Testis (tissue), 3 donors: Measurements from ENCODE around the gene TRIP12. TPM values are rescaled to one million over a fixed set of nuclear protein-coding genes. Genes with fewer than 3 reads are reported as not detected.
"Not testable (repeated sequence)": the region's sequence is repeated elsewhere in the genome, so short reads cannot be mapped to it uniquely, and the experiment has no call there.

Experiments
- DNase-seq: peaks from one replicate; pipeline ENCODE4 v3.0.0-alpha.2; 2019
- H3K27ac ChIP-seq, 2 donors: fragments of 200-600 bp; sonication (generic); one replicate each; pipeline ENCODE4 v1.5.1; 2019
- H3K27me3 ChIP-seq: fragments of 200-600 bp; sonication (generic); one replicate; pipeline ENCODE4 v1.5.1; 2019
- H3K36me3 ChIP-seq: fragments of 200-600 bp; sonication (generic); one replicate; pipeline ENCODE4 v1.5.1; 2017; ENCODE audit warnings: low read depth; ENCODE audit errors: missing control alignments
- H3K4me1 ChIP-seq: fragments of 200-600 bp; sonication (generic); one replicate; pipeline ENCODE4 v1.5.1; 2019
- H3K4me3 ChIP-seq, 2 donors: fragments of 200-600 bp; sonication (generic); one replicate each; pipeline ENCODE4 v1.5.1; 2017 to 2019
- H3K9me3 ChIP-seq: fragments of 200-600 bp; sonication (generic); one replicate; pipeline ENCODE4 v1.5.1; 2017
- POLR2A ChIP-seq: fragments of 450-650 bp; IDR thresholded peaks from one replicate; pipeline ENCODE4 v1.6.1; 2017; ENCODE audit warnings: antibody characterized with exemption, mild to moderate bottlenecking, moderate library complexity
- WGBS, 2 donors: methylation state at CpG; one replicate each; pipeline ENCODE4 v1.1.5; 2018; 5-methylcytosine and 5-hydroxymethylcytosine counted together
- intact Hi-C: fragments of 100-400 bp; cut with DNase I; formaldehyde crosslinking; loops from one replicate; pipeline ENCODE4 v1.15.1; 2023; ENCODE audit warnings: low total_unique reads
- polyA plus RNA-seq: library from polyadenylated mRNA; stranded (reverse); fragments of 350-450 nt; fragmentation: Illumina TruSeq; extraction: RNeasy Lipid Tissue Mini Kit (QIAGEN cat#74804); gene quantifications from one replicate; pipeline ENCODE4 v1.2.3, GENCODE V29; 2014; ENCODE audit warnings: low read depth, low replicate concordance; ENCODE audit not compliant: insufficient read depth
- total RNA-seq, 2 donors: library from RNA; depleted of rRNA; stranded (reverse); fragments of >200 nt; gene quantifications; one replicate each; pipeline ENCODE4 v1.2.3, GENCODE V29; 2016
- TF ChIP-seq, protein P1 (sequence below), 3 experiments: fragments of 450-650 bp in 2 of 3; fragments of 200-600 bp in 1 of 3; sonication (generic) in 1 of 3; IDR thresholded peaks; one replicate each; pipeline ENCODE4 v1.5.1; 2016 to 2019; ENCODE audit warnings: antibody characterized with exemption in 3 of 3, mild to moderate bottlenecking in 2 of 3, moderate library complexity in 1 of 3

TRIP12 gene
- total and polyA plus RNA-seq, 3 donors from 2014 or later: 342 to 443 (median 373) TPM

DNA sequence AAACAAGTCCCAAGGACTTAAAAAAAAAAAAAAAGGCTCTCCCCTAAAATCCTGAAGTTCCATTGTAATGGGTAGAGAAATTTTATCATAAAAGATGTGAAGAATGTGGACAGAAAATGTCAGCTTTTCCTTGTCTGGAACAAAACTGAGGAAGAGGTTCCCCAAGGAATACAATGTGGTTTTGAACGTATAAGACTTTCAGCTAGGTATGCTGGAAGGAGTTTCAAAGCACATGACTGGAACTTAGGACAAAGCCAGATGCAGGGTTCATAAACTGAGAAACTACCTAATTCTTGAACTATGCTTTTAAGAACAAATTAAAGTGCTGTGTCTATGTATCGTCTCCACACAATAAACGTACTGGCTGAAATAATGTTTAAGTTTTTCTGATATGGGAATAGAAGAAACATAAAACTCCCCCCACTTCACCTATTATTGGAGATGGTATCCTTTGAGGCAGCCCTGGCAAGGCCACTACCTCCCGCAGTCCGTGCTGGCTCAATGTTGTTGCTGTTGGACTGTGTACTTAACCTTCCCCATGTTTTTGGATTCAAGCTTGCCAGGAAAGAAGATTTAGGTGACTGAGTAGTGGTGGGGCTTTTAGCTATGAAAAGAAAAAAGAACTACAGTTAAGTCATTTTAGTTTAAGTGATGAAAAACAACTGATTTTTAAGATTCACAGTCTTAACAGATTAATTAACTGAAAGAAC, 123.2 kb downstream of the TRIP12 start:
- WGBS, 2 donors: 44 to 60% methylated on average over 5 of the region's 5 CpGs
- Histone ChIP-seq H3K9me3 (no peaks in the 10 kb centered on the region), H3K27ac (peak overlapping the region in 1 of 2 donors; percentile 39), H3K4me1 (no peaks in the 10 kb centered on the region), H3K27me3 (no peaks in the 10 kb centered on the region), H3K4me3 (no peak overlapping the region), H3K36me3 (no peaks in the 10 kb centered on the region)
- no peak for TF ChIP-seq POLR2A
- TF ChIP-seq, protein P1, sequence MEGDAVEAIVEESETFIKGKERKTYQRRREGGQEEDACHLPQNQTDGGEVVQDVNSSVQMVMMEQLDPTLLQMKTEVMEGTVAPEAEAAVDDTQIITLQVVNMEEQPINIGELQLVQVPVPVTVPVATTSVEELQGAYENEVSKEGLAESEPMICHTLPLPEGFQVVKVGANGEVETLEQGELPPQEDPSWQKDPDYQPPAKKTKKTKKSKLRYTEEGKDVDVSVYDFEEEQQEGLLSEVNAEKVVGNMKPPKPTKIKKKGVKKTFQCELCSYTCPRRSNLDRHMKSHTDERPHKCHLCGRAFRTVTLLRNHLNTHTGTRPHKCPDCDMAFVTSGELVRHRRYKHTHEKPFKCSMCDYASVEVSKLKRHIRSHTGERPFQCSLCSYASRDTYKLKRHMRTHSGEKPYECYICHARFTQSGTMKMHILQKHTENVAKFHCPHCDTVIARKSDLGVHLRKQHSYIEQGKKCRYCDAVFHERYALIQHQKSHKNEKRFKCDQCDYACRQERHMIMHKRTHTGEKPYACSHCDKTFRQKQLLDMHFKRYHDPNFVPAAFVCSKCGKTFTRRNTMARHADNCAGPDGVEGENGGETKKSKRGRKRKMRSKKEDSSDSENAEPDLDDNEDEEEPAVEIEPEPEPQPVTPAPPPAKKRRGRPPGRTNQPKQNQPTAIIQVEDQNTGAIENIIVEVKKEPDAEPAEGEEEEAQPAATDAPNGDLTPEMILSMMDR (IDR thresholded peaks at IDR 0.05): no peak
- intact Hi-C loops: no loop called here
- peak; percentile 33 for DNase-seq

DNA sequence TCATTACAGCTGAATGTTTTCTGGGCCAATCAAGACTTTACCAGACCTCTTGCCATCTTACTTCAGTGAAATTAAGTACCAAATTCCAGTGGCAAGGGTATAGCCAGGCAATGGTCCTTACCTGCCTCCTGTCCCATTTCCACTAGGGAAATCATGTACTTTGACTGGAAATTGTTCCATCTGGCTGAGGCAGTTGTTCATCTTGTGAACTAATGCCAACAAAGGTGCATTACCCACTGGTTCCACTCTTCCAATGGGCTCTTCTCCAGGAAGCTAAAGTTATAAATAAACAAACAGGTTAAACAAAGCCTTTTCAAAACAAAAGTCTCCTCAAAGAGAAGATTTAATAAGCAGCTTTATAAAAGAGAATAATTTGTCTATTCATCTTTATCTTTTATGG, 126.8 kb downstream of the TRIP12 start:
- H3K27ac ChIP-seq: no peak overlapping the region
- no peaks in the 10 kb centered on the region for H3K27me3 ChIP-seq
- H3K9me3 ChIP-seq: no peaks in the 10 kb centered on the region
- no peaks in the 10 kb centered on the region for H3K36me3 ChIP-seq
- TF ChIP-seq, protein P1 (IDR thresholded peaks at IDR 0.05): no peak
- no peak for TF ChIP-seq POLR2A
- no peak for DNase-seq
- H3K4me1 ChIP-seq: no peaks in the 10 kb centered on the region
- intact Hi-C loops: no loop called here
- H3K4me3 ChIP-seq: no peak overlapping the region

DNA sequence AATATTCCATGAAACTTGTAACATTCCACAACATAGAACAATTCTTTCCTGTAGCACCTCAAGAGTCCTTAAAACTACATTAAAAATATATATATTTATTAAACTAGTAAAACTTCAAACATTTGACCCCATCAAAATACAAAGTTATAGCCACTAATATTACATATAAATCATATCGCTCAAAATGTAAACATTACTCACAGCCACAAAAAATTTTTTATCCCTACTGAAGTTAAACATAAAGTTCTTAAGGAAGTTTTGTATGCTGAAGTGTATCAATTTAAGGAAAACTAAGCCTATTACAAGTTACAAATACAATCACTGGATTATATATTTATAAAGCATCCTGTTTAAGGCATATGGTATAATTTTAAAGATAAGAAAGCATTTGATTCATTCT, 127.2 kb downstream of the TRIP12 start:
- intact Hi-C loops: no loop called here
- WGBS, 2 donors: 95 to 98% methylated on average over 1 of the region's 1 CpG
- no peaks in the 10 kb centered on the region for H3K4me1 ChIP-seq
- H3K27me3 ChIP-seq: no peaks in the 10 kb centered on the region
- H3K36me3 ChIP-seq: no peaks in the 10 kb centered on the region
- TF ChIP-seq, protein P1 (IDR thresholded peaks at IDR 0.05): no peak
- TF ChIP-seq POLR2A: no peak
- H3K4me3 ChIP-seq: no peak overlapping the region
- H3K9me3 ChIP-seq: no peaks in the 10 kb centered on the region
- no peak for DNase-seq
- H3K27ac ChIP-seq: no peak overlapping the region

DNA sequence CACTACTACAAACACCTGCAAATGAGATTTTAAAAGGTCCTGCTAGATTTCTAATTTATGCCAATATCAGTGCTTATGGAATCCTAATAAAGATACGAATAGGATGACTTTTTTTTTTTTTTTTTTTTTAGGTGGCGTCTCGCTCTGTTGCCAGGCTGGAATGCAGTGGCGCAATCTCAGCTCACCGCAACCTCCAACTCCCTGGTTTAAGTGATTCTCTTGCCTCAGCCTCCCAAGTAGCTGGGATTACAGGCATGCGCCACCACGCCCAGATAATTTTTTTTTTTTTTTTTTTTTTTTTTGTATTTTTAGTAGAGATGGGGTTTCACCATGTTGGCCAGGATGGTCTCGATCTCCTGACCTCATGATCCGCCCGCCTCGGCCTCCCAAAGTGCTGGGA, 135.5 kb downstream of the TRIP12 start:
- H3K27ac ChIP-seq, H3K27me3 ChIP-seq, H3K4me3 ChIP-seq, DNase-seq, H3K9me3 ChIP-seq, intact Hi-C loops, H3K36me3 ChIP-seq, H3K4me1 ChIP-seq: not testable (repeated sequence)
- 92 to 95% methylated on average over 11 of the region's 11 CpGs for WGBS, 2 donors

DNA sequence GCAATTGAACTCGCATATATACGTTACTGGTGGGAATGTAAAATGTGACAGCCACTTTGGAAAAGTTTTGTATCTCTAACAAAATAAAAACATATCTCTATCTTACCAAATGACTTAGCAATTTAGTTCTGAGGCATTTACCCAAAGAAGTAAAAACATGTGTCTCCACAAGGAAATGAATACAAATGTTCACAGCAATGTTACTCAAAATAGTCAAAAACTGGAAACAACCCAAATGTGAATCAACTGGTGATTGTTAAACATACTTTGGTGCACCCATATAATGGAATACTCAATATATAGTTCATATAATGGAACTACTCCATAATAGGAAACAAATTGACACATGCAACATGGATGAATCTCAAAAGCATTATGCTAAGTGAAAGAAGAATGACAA, 137.0 kb downstream of the TRIP12 start:
- TF ChIP-seq, protein P1 (IDR thresholded peaks at IDR 0.05): no peak
- Histone ChIP-seq H3K4me1 (peaks cover 7% of the 10 kb centered on the region), H3K9me3 (no peaks in the 10 kb centered on the region), H3K4me3 (no peak overlapping the region), H3K27me3 (no peaks in the 10 kb centered on the region), H3K36me3 (no peaks in the 10 kb centered on the region), H3K27ac (no peak overlapping the region)
- intact Hi-C loops: no loop called here
- no peak for DNase-seq
- WGBS, 2 donors: 82 to 94% methylated on average over 2 of the region's 2 CpGs
